ENCODE results near the gene LEFTY2.
A peak's percentile ranks its signal among the peaks of the same experiment; 100 is the strongest.

LEFTY2 gene

GRCh38 chr1:225941187-225941941, at the start of gene LEFTY2:
LEFTY2 (minus strand) TSS chr1:225941220; CDS start chr1:225941140, 80 bp downstream.
- ChIA-PET POLR2A (ENCODE audit: low non-redundant PET) (no interaction called here), CTCF (interaction anchor here (0.6 to 1.0 kb wide), 3 partner anchors 58 to 479 kb away, joined by 3 to 4 read pairs (median 3); no protein-coding TSS in a partner anchor)
- H3K27ac ChIP-seq = peak within 1 kb of the TSS; percentile 6; the same call in 1 of the 2 replicates
- no peak for DNase-seq (ENCODE audit: low spot score)
- no peak for TF ChIP-seq CTCF (conservative IDR thresholded peaks at IDR 0.05; ENCODE audit: low read depth)

GRCh38 chr1:225987491-225988316, 46.7 kb upstream of the LEFTY2 start:
- DNase-seq (ENCODE audit: low spot score) = peak; percentile 56
- H3K27ac ChIP-seq = peak overlapping the region; percentile 15; the same call in 1 of the 2 replicates

GRCh38 chr1:225981714-225982113, 40.7 kb upstream of the LEFTY2 start:
- POLR2A ChIA-PET (ENCODE audit: low non-redundant PET) = interaction anchor here (0.6 kb wide), 1 partner anchor 15 kb away, joined by 6 read pairs; no protein-coding TSS in a partner anchor
- DNase-seq (ENCODE audit: low spot score) = no peak
- no peak overlapping the region for H3K27ac ChIP-seq
- TF ChIP-seq CTCF (conservative IDR thresholded peaks at IDR 0.05; ENCODE audit: low read depth) = no peak
- CTCF ChIA-PET = interaction anchor here (0.7 to 1.1 kb wide), 2 partner anchors 99 to 507 kb away, joined by 4 to 5 read pairs; no protein-coding TSS in a partner anchor

More at GRCh38 chr1:225987491-225988316, 46.7 kb upstream of the LEFTY2 start:
- TF ChIP-seq CTCF (conservative IDR thresholded peaks at IDR 0.05; ENCODE audit: low read depth) = peak; percentile 80
- POLR2A ChIA-PET (ENCODE audit: low non-redundant PET) = no interaction called here
- CTCF ChIA-PET = interaction anchor here (0.5 to 4.7 kb wide), 43 partner anchors 9 to 680 kb away, joined by 3 to 26 read pairs (median 4); partner anchors contain the start of genes H3-3A, LBR, SRP9 and TMEM63A

- ChIA-PET POLR2A (ENCODE audit: low non-redundant PET) (no interaction called here), CTCF (interaction anchor here (1.0 to 1.1 kb wide), 2 partner anchors 505 to 506 kb away, joined by 3 to 5 read pairs; no protein-coding TSS in a partner anchor)
- no peak for TF ChIP-seq CTCF (conservative IDR thresholded peaks at IDR 0.05; ENCODE audit: low read depth)
- DNase-seq (ENCODE audit: low spot score) = no peak
- H3K27ac ChIP-seq = no peak overlapping the region
These were observed 39.2 kb upstream of the LEFTY2 start for GRCh38 chr1:225980005-225980836.

- ChIA-PET POLR2A (ENCODE audit: low non-redundant PET) (no interaction called here), CTCF (interaction anchor here (0.6 to 1.8 kb wide), 3 partner anchors 8 to 504 kb away, joined by 3 to 6 read pairs (median 3); no protein-coding TSS in a partner anchor)
- TF ChIP-seq CTCF (conservative IDR thresholded peaks at IDR 0.05; ENCODE audit: low read depth) = no peak
These were observed 38.4 kb upstream of the LEFTY2 start for GRCh38 chr1:225979421-225979820.

More at GRCh38 chr1:225979421-225979820, 38.4 kb upstream of the LEFTY2 start:
- H3K27ac ChIP-seq = no peak overlapping the region
- DNase-seq (ENCODE audit: low spot score) = no peak
